Endothelial cell of hepatic sinusoid (primary cell): ENCODE measurements around the gene CYP4A11.
"Not testable (repeated sequence)": the region's sequence is repeated elsewhere in the genome, so short reads cannot be mapped to it uniquely, and the experiment has no call there.

Experiments used
- in situ Hi-C: cut with HindIII; loops from 2 replicates; pipeline ENCODE4 v1.10.0; 2017; ENCODE audit warnings: low sequenced_read_pairs

Gene CYP4A11

DNA sequence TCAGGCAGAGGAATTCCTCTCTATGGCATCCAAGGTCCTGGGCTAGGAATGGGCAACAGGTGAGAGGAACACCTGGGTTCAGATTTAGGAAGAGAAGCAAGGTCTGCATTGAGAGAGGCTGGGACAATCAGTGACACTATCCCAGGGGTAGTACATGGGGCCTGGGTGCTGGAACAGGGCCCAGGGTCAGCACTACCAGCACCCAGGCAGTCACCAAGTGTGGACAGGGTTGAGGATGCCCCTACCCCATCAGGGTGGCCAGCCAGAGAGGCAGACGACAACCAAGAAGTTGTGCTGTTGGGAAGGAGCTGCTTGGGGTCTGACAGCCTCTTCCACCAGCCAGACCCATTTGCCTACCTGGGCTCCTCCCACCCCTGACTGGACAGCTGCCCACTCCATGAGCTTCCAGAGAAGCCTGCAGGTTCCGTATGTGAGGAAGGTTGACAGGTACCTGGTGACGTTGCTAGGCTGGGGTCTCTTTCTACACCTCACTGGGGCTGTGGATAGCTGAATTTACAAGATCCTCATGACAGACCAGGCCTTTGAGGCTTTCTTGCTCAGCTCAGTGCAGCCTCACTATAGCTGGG is 13.9 kb downstream of the CYP4A11 start:
- in situ Hi-C loops = no loop called here

DNA sequence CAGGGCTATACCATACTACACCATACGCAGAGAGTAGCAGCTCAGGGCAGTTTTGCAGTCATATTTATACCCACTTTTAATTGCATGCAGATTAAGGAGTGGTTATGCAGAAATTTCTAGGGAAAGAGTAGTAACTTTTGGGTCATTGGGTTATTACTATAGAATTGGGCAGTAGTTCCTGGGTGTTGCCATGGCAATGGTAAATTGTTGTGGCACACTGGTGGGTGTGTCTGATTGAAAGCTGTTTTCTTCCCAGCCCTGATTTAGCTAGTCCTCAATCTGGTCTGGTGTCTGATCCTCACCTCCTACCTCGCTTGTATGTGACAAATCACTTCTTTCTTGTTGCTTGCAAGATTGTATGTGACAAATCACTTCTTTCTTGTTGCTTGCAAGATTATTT is 30.5 kb downstream of the CYP4A11 start:
- in situ Hi-C loops = no loop called here

GRCh38 chr1:46903481-46903880 is 37.8 kb downstream of the CYP4A11 start:
- in situ Hi-C loops = no loop called here

- in situ Hi-C loops = no loop called here
Measured at GRCh38 chr1:46900401-46900800, 40.9 kb downstream of the CYP4A11 start.

- in situ Hi-C loops = not testable (repeated sequence)
Measured at GRCh38 chr1:46881656-46882055, 59.6 kb downstream of the CYP4A11 start.
